ENCODE measurements around the gene RNF130. TPM values are rescaled to one million over a fixed set of nuclear protein-coding genes. Genes with fewer than 3 reads are reported as not detected.
A peak's percentile ranks its signal among the peaks of the same experiment; 100 is the strongest.

The RNF130 gene
- total RNA-seq, 1 donor from 2014 or later: 70.8 TPM

DNA sequence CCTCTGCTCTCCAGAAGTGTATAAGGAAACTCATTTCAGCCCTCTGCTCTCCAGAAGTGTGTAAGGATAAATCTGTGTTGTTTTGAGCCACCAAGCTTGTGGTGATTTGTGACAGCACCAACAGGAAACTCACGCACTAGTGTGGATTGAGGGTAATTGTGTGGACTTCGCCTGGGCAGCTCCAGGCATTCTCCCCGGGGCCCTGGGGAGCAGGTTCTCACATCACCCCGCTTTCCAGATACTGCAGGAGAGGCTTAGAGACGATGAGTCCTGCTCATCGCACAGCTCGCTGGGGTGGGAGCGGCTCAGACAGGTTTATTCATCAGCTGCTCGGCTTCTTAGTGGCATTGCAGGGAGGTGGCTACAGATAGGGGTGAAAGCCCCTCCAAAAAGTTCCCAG lies 38.4 kb upstream of the RNF130 start:
- Mint-ChIP-seq H3K4me1 (ENCODE audit: unreplicated experiment) (no peaks in the 10 kb centered on the region), H3K4me3 (ENCODE audit: unreplicated experiment) (no peak overlapping the region), H3K36me3 (ENCODE audit: unreplicated experiment) (no peaks in the 10 kb centered on the region), H3K27ac (ENCODE audit: unreplicated experiment) (no peak overlapping the region), H3K27me3 (ENCODE audit: unreplicated experiment) (no peaks in the 10 kb centered on the region), H3K9me3 (ENCODE audit: unreplicated experiment) (peaks cover 15% of the 10 kb centered on the region)
- TF ChIP-seq, protein P1, sequence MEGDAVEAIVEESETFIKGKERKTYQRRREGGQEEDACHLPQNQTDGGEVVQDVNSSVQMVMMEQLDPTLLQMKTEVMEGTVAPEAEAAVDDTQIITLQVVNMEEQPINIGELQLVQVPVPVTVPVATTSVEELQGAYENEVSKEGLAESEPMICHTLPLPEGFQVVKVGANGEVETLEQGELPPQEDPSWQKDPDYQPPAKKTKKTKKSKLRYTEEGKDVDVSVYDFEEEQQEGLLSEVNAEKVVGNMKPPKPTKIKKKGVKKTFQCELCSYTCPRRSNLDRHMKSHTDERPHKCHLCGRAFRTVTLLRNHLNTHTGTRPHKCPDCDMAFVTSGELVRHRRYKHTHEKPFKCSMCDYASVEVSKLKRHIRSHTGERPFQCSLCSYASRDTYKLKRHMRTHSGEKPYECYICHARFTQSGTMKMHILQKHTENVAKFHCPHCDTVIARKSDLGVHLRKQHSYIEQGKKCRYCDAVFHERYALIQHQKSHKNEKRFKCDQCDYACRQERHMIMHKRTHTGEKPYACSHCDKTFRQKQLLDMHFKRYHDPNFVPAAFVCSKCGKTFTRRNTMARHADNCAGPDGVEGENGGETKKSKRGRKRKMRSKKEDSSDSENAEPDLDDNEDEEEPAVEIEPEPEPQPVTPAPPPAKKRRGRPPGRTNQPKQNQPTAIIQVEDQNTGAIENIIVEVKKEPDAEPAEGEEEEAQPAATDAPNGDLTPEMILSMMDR (IDR thresholded peaks at IDR 0.05): no peak
- DNase-seq (ENCODE audit: extremely low spot score, unreplicated experiment): peak; percentile 56

- DNase-seq (ENCODE audit: extremely low spot score, unreplicated experiment): no peak
- Mint-ChIP-seq H3K9me3 (ENCODE audit: unreplicated experiment) (peaks cover 15% of the 10 kb centered on the region), H3K36me3 (ENCODE audit: unreplicated experiment) (no peaks in the 10 kb centered on the region), H3K27ac (ENCODE audit: unreplicated experiment) (no peak overlapping the region), H3K4me1 (ENCODE audit: unreplicated experiment) (no peaks in the 10 kb centered on the region), H3K27me3 (ENCODE audit: unreplicated experiment) (peaks cover 6% of the 10 kb centered on the region), H3K4me3 (ENCODE audit: unreplicated experiment) (no peak overlapping the region)
- TF ChIP-seq, protein P1 (IDR thresholded peaks at IDR 0.05): no peak
These were observed 35.4 kb upstream of the RNF130 start for GRCh38 chr5:180107005-180107404.

DNA sequence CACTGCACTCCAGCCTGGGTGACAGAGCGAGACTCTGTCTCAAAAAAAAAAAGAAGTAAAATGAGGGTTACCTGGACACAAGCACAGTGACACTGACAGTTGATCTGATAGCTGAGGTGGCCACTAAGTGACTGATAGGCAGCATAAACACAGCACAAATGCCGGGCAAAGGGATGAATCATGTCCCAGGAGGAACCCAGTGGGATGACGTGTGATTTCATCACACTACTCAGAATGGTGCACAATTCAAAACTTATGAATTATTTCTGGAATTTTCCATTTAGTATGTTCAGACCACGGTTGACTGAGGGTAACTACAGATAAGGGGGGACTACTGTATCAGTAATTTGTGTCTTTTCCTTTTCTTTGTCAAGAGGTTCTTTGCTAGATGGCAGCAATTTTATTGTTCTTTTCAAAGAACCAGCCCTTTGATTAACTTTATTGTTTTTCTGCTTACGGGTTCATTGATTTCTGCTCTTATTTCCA lies 34.3 kb upstream of the RNF130 start:
- Mint-ChIP-seq H3K36me3 (ENCODE audit: unreplicated experiment) (no peaks in the 10 kb centered on the region), H3K27me3 (ENCODE audit: unreplicated experiment) (peaks cover 6% of the 10 kb centered on the region), H3K9me3 (ENCODE audit: unreplicated experiment) (peaks cover 15% of the 10 kb centered on the region), H3K4me1 (ENCODE audit: unreplicated experiment) (no peaks in the 10 kb centered on the region), H3K27ac (ENCODE audit: unreplicated experiment) (no peak overlapping the region), H3K4me3 (ENCODE audit: unreplicated experiment) (no peak overlapping the region)
- TF ChIP-seq, protein P1 (IDR thresholded peaks at IDR 0.05): no peak
- DNase-seq (ENCODE audit: extremely low spot score, unreplicated experiment): no peak

GRCh38 chr5:180104168-180104530 lies 32.6 kb upstream of the RNF130 start:
- H3K9me3 Mint-ChIP-seq (ENCODE audit: unreplicated experiment): peaks cover 15% of the 10 kb centered on the region
- TF ChIP-seq, protein P1 (IDR thresholded peaks at IDR 0.05): no peak
- H3K27me3 Mint-ChIP-seq (ENCODE audit: unreplicated experiment): peaks cover 6% of the 10 kb centered on the region
- H3K36me3 Mint-ChIP-seq (ENCODE audit: unreplicated experiment): no peaks in the 10 kb centered on the region
- H3K4me1 Mint-ChIP-seq (ENCODE audit: unreplicated experiment): no peaks in the 10 kb centered on the region
- DNase-seq (ENCODE audit: extremely low spot score, unreplicated experiment): no peak
- H3K4me3 Mint-ChIP-seq (ENCODE audit: unreplicated experiment): no peak overlapping the region
- no peak overlapping the region for H3K27ac Mint-ChIP-seq (ENCODE audit: unreplicated experiment)

DNA sequence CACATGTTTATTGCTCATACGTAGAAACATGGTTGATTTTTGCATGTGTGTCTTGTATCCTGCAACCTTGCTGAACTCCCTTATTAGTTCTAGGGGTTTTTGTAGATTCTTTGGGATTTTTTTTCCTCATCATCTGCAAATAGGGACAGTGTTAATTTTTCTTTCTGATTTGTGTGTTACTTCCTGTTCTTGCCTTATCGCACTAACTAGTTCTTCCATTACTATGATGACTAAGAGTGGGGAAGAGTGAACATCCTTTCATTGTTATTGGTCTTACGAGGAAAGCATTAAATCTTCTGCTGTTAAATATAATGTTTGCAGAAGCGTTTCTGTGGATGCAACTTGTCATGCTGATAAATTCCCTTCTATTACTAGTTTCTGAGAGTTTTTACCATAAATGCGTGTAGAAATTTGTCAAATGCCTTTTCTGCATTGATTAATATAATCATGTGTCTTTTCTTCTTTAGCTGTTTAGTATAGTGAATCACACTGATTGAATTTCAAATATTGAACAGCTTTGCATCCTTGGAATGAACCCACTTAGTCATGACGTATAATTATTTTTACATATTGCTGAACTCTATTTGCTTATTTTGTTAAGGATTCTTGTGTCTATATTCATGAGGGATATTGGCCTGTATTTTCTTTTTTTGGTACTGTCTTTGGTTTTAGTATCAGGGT lies 32.1 kb upstream of the RNF130 start:
- peaks cover 6% of the 10 kb centered on the region for H3K27me3 Mint-ChIP-seq (ENCODE audit: unreplicated experiment)
- TF ChIP-seq, protein P1 (IDR thresholded peaks at IDR 0.05): no peak
- no peak overlapping the region for H3K4me3 Mint-ChIP-seq (ENCODE audit: unreplicated experiment)
- peaks cover 14% of the 10 kb centered on the region for H3K9me3 Mint-ChIP-seq (ENCODE audit: unreplicated experiment)
- no peak overlapping the region for H3K27ac Mint-ChIP-seq (ENCODE audit: unreplicated experiment)
- no peaks in the 10 kb centered on the region for H3K4me1 Mint-ChIP-seq (ENCODE audit: unreplicated experiment)
- H3K36me3 Mint-ChIP-seq (ENCODE audit: unreplicated experiment): no peaks in the 10 kb centered on the region
- no peak for DNase-seq (ENCODE audit: extremely low spot score, unreplicated experiment)

Measured in osteocyte (in vitro differentiated cells).